ENCODE data around the gene ZNF143.

ZNF143 gene

GRCh38 chr11:9576701-9577381, 116.0 kb downstream of the ZNF143 start:
- no peak for DNase-seq

- DNase-seq, result no peak
Observed at GRCh38 chr11:9577556-9577955, 116.7 kb downstream of the ZNF143 start.
